ENCODE measurements around the gene APPL2.

The APPL2 gene

DNA sequence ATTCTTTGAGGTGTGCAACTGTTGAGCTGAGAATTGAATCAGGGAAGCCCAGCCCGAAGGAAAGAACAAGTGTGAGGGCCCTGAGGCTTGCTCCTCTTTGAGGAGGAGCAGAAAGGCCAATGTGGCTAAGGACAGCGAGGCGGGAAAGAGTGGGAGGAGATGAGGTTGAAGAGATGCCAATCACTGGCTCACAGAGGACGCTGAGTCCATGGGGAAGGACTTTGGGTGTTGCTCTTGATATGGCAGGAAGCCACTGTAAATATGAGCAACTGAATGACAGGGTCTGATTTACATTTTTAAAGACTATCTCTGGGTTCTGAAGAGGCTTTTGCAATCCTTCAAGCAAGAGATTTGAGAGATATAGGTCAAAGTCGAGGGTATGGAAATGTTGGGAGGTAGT lies 3.3 kb upstream of the APPL2 start:
- no peak overlapping the region for H3K4me3 ChIP-seq (ENCODE audit: low read length)
- no peak for DNase-seq (ENCODE audit: low read depth)
- TF ChIP-seq, protein P1, sequence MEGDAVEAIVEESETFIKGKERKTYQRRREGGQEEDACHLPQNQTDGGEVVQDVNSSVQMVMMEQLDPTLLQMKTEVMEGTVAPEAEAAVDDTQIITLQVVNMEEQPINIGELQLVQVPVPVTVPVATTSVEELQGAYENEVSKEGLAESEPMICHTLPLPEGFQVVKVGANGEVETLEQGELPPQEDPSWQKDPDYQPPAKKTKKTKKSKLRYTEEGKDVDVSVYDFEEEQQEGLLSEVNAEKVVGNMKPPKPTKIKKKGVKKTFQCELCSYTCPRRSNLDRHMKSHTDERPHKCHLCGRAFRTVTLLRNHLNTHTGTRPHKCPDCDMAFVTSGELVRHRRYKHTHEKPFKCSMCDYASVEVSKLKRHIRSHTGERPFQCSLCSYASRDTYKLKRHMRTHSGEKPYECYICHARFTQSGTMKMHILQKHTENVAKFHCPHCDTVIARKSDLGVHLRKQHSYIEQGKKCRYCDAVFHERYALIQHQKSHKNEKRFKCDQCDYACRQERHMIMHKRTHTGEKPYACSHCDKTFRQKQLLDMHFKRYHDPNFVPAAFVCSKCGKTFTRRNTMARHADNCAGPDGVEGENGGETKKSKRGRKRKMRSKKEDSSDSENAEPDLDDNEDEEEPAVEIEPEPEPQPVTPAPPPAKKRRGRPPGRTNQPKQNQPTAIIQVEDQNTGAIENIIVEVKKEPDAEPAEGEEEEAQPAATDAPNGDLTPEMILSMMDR (IDR thresholded peaks at IDR 0.05; ENCODE audit: insufficient read depth, low read depth, low read length, missing control alignments): no peak

- no peak overlapping the region for H3K4me3 ChIP-seq (ENCODE audit: low read length)
- DNase-seq (ENCODE audit: low read depth): no peak
- TF ChIP-seq, protein P1 (IDR thresholded peaks at IDR 0.05; ENCODE audit: insufficient read depth, low read depth, low read length, missing control alignments): no peak
Observed at GRCh38 chr12:105237666-105238065, 1.7 kb upstream of the APPL2 start.

DNA sequence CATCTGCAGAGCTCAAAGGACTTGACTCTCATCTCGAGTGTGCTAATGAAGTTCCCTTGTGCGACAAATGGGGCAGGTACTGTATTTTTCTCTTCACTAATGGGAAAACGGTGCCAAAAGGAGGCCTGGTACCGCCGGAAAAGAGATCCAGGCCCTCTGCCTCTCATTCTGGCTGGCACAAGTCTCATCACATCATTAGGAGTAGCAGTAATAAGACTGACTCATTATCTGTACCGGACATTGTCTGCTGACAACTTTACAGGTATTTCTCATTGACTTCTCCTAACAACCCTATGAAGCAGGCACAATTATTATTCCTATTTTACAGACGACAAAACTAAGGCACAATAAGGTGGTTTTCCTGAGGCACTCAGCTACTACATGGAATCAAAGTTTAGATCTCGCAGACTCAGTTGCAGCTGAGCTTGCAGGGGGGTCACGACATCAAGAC lies 668 bp downstream of the APPL2 start:
- H3K4me3 ChIP-seq (ENCODE audit: low read length): peak overlapping the region; percentile 86
- peak; percentile 67 for DNase-seq (ENCODE audit: low read depth)
- TF ChIP-seq, protein P1 (IDR thresholded peaks at IDR 0.05; ENCODE audit: insufficient read depth, low read depth, low read length, missing control alignments): no peak

- DNase-seq (ENCODE audit: low read depth): no peak
- TF ChIP-seq, protein P1 (IDR thresholded peaks at IDR 0.05; ENCODE audit: insufficient read depth, low read depth, low read length, missing control alignments): no peak
- H3K4me3 ChIP-seq (ENCODE audit: low read length): no peak overlapping the region
Observed at GRCh38 chr12:105234197-105234596, 1.8 kb downstream of the APPL2 start.

- H3K4me3 ChIP-seq (ENCODE audit: low read length): no peak overlapping the region
- TF ChIP-seq, protein P1 (IDR thresholded peaks at IDR 0.05; ENCODE audit: insufficient read depth, low read depth, low read length, missing control alignments): no peak
- no peak for DNase-seq (ENCODE audit: low read depth)
Observed at GRCh38 chr12:105233041-105233905, 2.7 kb downstream of the APPL2 start.

- no peak for DNase-seq (ENCODE audit: low read depth)
- TF ChIP-seq, protein P1 (IDR thresholded peaks at IDR 0.05; ENCODE audit: insufficient read depth, low read depth, low read length, missing control alignments): no peak
- no peak overlapping the region for H3K4me3 ChIP-seq (ENCODE audit: low read length)
Observed at GRCh38 chr12:105231396-105231795, 4.6 kb downstream of the APPL2 start.

DNA sequence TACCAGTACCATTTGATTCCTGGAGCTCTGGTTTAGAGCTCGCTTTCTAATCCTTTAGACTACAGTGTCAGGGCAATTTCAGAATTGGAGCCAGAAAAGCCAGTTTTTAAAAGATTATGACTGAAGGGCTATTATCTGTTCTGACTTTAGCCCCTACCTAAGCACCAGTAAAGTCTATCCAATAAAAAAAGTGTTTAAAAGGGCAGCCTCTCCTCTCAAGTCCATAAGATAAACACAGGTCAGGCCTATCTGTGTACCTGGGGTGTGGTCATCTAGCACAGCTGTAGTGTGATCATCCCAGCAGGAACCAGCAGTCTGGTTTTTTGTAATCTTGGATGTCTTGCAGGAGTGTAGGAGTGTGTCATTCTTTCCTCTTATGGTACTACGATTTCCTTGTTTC lies 6.6 kb downstream of the APPL2 start:
- H3K4me3 ChIP-seq (ENCODE audit: low read length): no peak overlapping the region
- TF ChIP-seq, protein P1 (IDR thresholded peaks at IDR 0.05; ENCODE audit: insufficient read depth, low read depth, low read length, missing control alignments): no peak
- peak; percentile 20 for DNase-seq (ENCODE audit: low read depth)
